ENCODE data around the gene SPAG8. TPM values are rescaled to one million over a fixed set of nuclear protein-coding genes. Genes with fewer than 3 reads are reported as not detected.

Gene SPAG8
- total RNA-seq, 5 donors from 2014 or later (not counting 1 experiment from before 2014, with no cell fraction given), result 2.8 to 7.1 (median 3.8) TPM

- no peaks in the 10 kb centered on the region for H3K27me3 Mint-ChIP-seq
- no peak overlapping the region for H3K4me3 Mint-ChIP-seq
- H3K9me3 Mint-ChIP-seq, result no peaks in the 10 kb centered on the region
- ATAC-seq (replicated peaks in 1 of 4), result no peak
- Histone ChIP-seq H3K4me1 (ENCODE audit: control insufficient read depth in 1 of 2, extremely low read depth in 1 of 2, insufficient read depth in 2 of 2, low read length in 2 of 2) (peaks cover 6 to 10% of the 10 kb centered on the region in 2 experiments), H3K36me3 (ENCODE audit: control insufficient read depth in 2 of 2, extremely low read depth in 1 of 2, insufficient read depth in 1 of 2, low read length in 1 of 2) (peaks cover 0 to 7% of the 10 kb centered on the region in 2 donors), H3K4me3 (ENCODE audit: control insufficient read depth in 1 of 2, extremely low read depth in 1 of 2, low read length in 1 of 2) (no peak overlapping the region), H3K27ac (ENCODE audit: low read length) (no peak overlapping the region), H3K9me3 (no peaks in the 10 kb centered on the region), H3K27me3 (replicated peaks in 1 of 2; ENCODE audit: control insufficient read depth in 2 of 2, extremely low read depth in 1 of 2, insufficient read depth in 2 of 2, low read length in 1 of 2) (no peaks in the 10 kb centered on the region)
- H3K27ac Mint-ChIP-seq, result peak overlapping the region in 1 of 2 donors; percentile 3
- H3K36me3 Mint-ChIP-seq, result no peaks in the 10 kb centered on the region
- ChIA-PET CTCF (interaction anchor here (0.9 to 1.4 kb wide), 4 partner anchors 8 to 46 kb away, joined by 3 read pairs; no protein-coding TSS in a partner anchor), POLR2A (interaction anchor here in 1 of 2 donors (0.7 kb wide), 1 partner anchor 1757 kb away, joined by 7 read pairs; no protein-coding TSS in a partner anchor)
- 92% methylated on average over 11 of the region's 14 CpGs for WGBS (ENCODE audit: insufficient coverage)
- no peak for DNase-seq
- H3K4me1 Mint-ChIP-seq, result peaks cover 22 to 29% (median 27%) of the 10 kb centered on the region in 3 donors
These were observed 22.5 kb upstream of the SPAG8 start for GRCh38 chr9:35834260-35835215.

- H3K9me3 Mint-ChIP-seq, result no peaks in the 10 kb centered on the region
- Histone ChIP-seq H3K27me3 (replicated peaks in 1 of 2; ENCODE audit: control insufficient read depth in 2 of 2, extremely low read depth in 1 of 2, insufficient read depth in 2 of 2, low read length in 1 of 2) (no peaks in the 10 kb centered on the region), H3K4me1 (ENCODE audit: control insufficient read depth in 1 of 2, extremely low read depth in 1 of 2, insufficient read depth in 2 of 2, low read length in 2 of 2) (peaks cover 6 to 17% of the 10 kb centered on the region in 2 experiments), H3K27ac (ENCODE audit: low read length) (no peak overlapping the region), H3K36me3 (ENCODE audit: control insufficient read depth in 2 of 2, extremely low read depth in 1 of 2, insufficient read depth in 1 of 2, low read length in 1 of 2) (peaks cover 0 to 7% of the 10 kb centered on the region in 2 donors), H3K4me3 (ENCODE audit: control insufficient read depth in 1 of 2, extremely low read depth in 1 of 2, low read length in 1 of 2) (no peak overlapping the region), H3K9me3 (no peaks in the 10 kb centered on the region)
- 96% methylated on average over 4 of the region's 5 CpGs for WGBS (ENCODE audit: insufficient coverage)
- no peak overlapping the region for H3K27ac Mint-ChIP-seq
- ATAC-seq (replicated peaks in 1 of 4) (no peak), DNase-seq (no peak)
- H3K4me1 Mint-ChIP-seq, result peaks cover 35 to 39% (median 35%) of the 10 kb centered on the region in 3 donors
- POLR2A ChIA-PET, result no interaction called here
- no peaks in the 10 kb centered on the region for H3K36me3 Mint-ChIP-seq
- H3K4me3 Mint-ChIP-seq, result no peak overlapping the region
- CTCF ChIA-PET, result interaction anchor here in 1 of 2 donors (0.6 kb wide), 1 partner anchor 76 kb away, joined by 3 read pairs; no protein-coding TSS in a partner anchor
- no peaks in the 10 kb centered on the region for H3K27me3 Mint-ChIP-seq
These were observed 20.8 kb upstream of the SPAG8 start for GRCh38 chr9:35832814-35833213.

GRCh38 chr9:35831040-35831439 is 19.0 kb upstream of the SPAG8 start:
- ATAC-seq (replicated peaks in 1 of 4), result no peak
- 87% methylated on average over 3 of the region's 4 CpGs for WGBS (ENCODE audit: insufficient coverage)
- H3K36me3 ChIP-seq (ENCODE audit: control insufficient read depth in 2 of 2, extremely low read depth in 1 of 2, insufficient read depth in 1 of 2, low read length in 1 of 2), result peaks cover 0 to 7% of the 10 kb centered on the region in 2 donors
- Mint-ChIP-seq H3K4me1 (peaks cover 38 to 44% (median 40%) of the 10 kb centered on the region in 3 donors), H3K27me3 (no peaks in the 10 kb centered on the region), H3K36me3 (no peaks in the 10 kb centered on the region), H3K4me3 (no peak overlapping the region), H3K27ac (no peak overlapping the region), H3K9me3 (no peaks in the 10 kb centered on the region)
- ChIA-PET CTCF (interaction anchor here in 1 of 2 donors (0.6 kb wide), 1 partner anchor 114 kb away, joined by 4 read pairs; no protein-coding TSS in a partner anchor), POLR2A (interaction anchor here in 1 of 2 donors (0.5 kb wide), 1 partner anchor 14 kb away, joined by 3 read pairs; no protein-coding TSS in a partner anchor)
- no peak for DNase-seq
- no peak overlapping the region for H3K4me3 ChIP-seq (ENCODE audit: control insufficient read depth in 1 of 2, extremely low read depth in 1 of 2, low read length in 1 of 2)
- H3K9me3 ChIP-seq, result no peaks in the 10 kb centered on the region
- no peak overlapping the region for H3K27ac ChIP-seq (ENCODE audit: low read length)
- no peaks in the 10 kb centered on the region for H3K27me3 ChIP-seq (replicated peaks in 1 of 2; ENCODE audit: control insufficient read depth in 2 of 2, extremely low read depth in 1 of 2, insufficient read depth in 2 of 2, low read length in 1 of 2)
- peaks cover 6 to 20% of the 10 kb centered on the region in 2 experiments for H3K4me1 ChIP-seq (ENCODE audit: control insufficient read depth in 1 of 2, extremely low read depth in 1 of 2, insufficient read depth in 2 of 2, low read length in 2 of 2)

- Mint-ChIP-seq H3K36me3 (no peaks in the 10 kb centered on the region), H3K27ac (peak overlapping the region; percentile 58 to 79), H3K4me3 (peak overlapping the region; percentile 77 to 86 (median 82)), H3K9me3 (no peaks in the 10 kb centered on the region), H3K4me1 (peaks cover 42 to 44% (median 42%) of the 10 kb centered on the region in 3 donors), H3K27me3 (no peaks in the 10 kb centered on the region)
- 90% methylated on average over 2 of the region's 2 CpGs for WGBS (ENCODE audit: insufficient coverage)
- H3K27ac ChIP-seq (ENCODE audit: low read length), result peak overlapping the region; percentile 57
- H3K27me3 ChIP-seq (replicated peaks in 1 of 2; ENCODE audit: control insufficient read depth in 2 of 2, extremely low read depth in 1 of 2, insufficient read depth in 2 of 2, low read length in 1 of 2), result no peaks in the 10 kb centered on the region
- no peak for DNase-seq
- peak overlapping the region in 1 of 2 donors; percentile 76 for H3K4me3 ChIP-seq (ENCODE audit: control insufficient read depth in 1 of 2, extremely low read depth in 1 of 2, low read length in 1 of 2)
- ChIA-PET POLR2A (no interaction called here), CTCF (no interaction called here)
- ATAC-seq (replicated peaks in 1 of 4), result no peak
- H3K9me3 ChIP-seq, result no peaks in the 10 kb centered on the region
- peaks cover 6 to 21% of the 10 kb centered on the region in 2 experiments for H3K4me1 ChIP-seq (ENCODE audit: control insufficient read depth in 1 of 2, extremely low read depth in 1 of 2, insufficient read depth in 2 of 2, low read length in 2 of 2)
- H3K36me3 ChIP-seq (ENCODE audit: control insufficient read depth in 2 of 2, extremely low read depth in 1 of 2, insufficient read depth in 1 of 2, low read length in 1 of 2), result peaks cover 0 to 5% of the 10 kb centered on the region in 2 donors
These were observed 17.7 kb upstream of the SPAG8 start for GRCh38 chr9:35829764-35830096.

- peak within 1 kb of the TSS; percentile 86 to 96 (median 93) for H3K4me3 Mint-ChIP-seq
- H3K36me3 Mint-ChIP-seq, result no peaks in the 10 kb centered on the region
- H3K4me1 ChIP-seq (ENCODE audit: control insufficient read depth in 1 of 2, extremely low read depth in 1 of 2, insufficient read depth in 2 of 2, low read length in 2 of 2), result peaks cover 5 to 21% of the 10 kb centered on the region in 2 experiments
- ChIA-PET CTCF (interaction anchor here in 1 of 2 donors (1.0 kb wide), 1 partner anchor 39 kb away, joined by 4 read pairs; no protein-coding TSS in a partner anchor), POLR2A (no interaction called here)
- H3K27me3 Mint-ChIP-seq, result no peaks in the 10 kb centered on the region
- H3K27ac Mint-ChIP-seq, result peak within 1 kb of the TSS; percentile 86 to 95
- peak; percentile 85 to 97 (median 93) for DNase-seq
- H3K9me3 Mint-ChIP-seq, result no peaks in the 10 kb centered on the region
- no peaks in the 10 kb centered on the region for H3K27me3 ChIP-seq (replicated peaks in 1 of 2; ENCODE audit: control insufficient read depth in 2 of 2, extremely low read depth in 1 of 2, insufficient read depth in 2 of 2, low read length in 1 of 2)
- ATAC-seq (replicated peaks in 1 of 4), result peak; percentile 94 to 98 (median 98)
- WGBS (ENCODE audit: insufficient coverage), result 2% methylated on average over 52 of the region's 53 CpGs
- peaks cover 37 to 42% (median 39%) of the 10 kb centered on the region in 3 donors for H3K4me1 Mint-ChIP-seq
- no peaks in the 10 kb centered on the region for H3K9me3 ChIP-seq
- peak within 1 kb of the TSS; percentile 76 to 87 for H3K4me3 ChIP-seq (ENCODE audit: control insufficient read depth in 1 of 2, extremely low read depth in 1 of 2, low read length in 1 of 2)
- peak within 1 kb of the TSS; percentile 64 for H3K27ac ChIP-seq (ENCODE audit: low read length)
- H3K36me3 ChIP-seq (ENCODE audit: control insufficient read depth in 2 of 2, extremely low read depth in 1 of 2, insufficient read depth in 1 of 2, low read length in 1 of 2), result peaks cover 0 to under 1% of the 10 kb centered on the region in 2 donors
These were observed 17.2 kb upstream of the SPAG8 start, which contains the start of gene TMEM8B for GRCh38 chr9:35829084-35829763. TSS of gene TMEM8B (plus strand) at chr9:35829228. CDS start at chr9:35829448, 220 bp downstream.

GRCh38 chr9:35828716-35829083 is 16.6 kb upstream of the SPAG8 start, which contains the start of gene FAM221B:
TSS of gene FAM221B (minus strand) at chr9:35828732. CDS start at chr9:35826161, 2,571 bp downstream.
- no peak for ATAC-seq (replicated peaks in 1 of 4)

More at GRCh38 chr9:35828716-35829083, 16.6 kb upstream of the SPAG8 start, which contains the start of gene FAM221B:
- H3K36me3 ChIP-seq (ENCODE audit: control insufficient read depth in 2 of 2, extremely low read depth in 1 of 2, insufficient read depth in 1 of 2, low read length in 1 of 2), result no peaks in the 10 kb centered on the region
- under 1% methylated on average over 21 of the region's 21 CpGs for WGBS (ENCODE audit: insufficient coverage)
- peak within 1 kb of the TSS; percentile 64 for H3K27ac ChIP-seq (ENCODE audit: low read length)
- no peaks in the 10 kb centered on the region for H3K36me3 Mint-ChIP-seq
- DNase-seq, result peak in 4 of 35 experiments; percentile 7 to 35 (median 14)
- peaks cover 36 to 41% (median 37%) of the 10 kb centered on the region in 3 donors for H3K4me1 Mint-ChIP-seq
- ChIA-PET POLR2A (no interaction called here), CTCF (interaction anchor here in 1 of 2 donors (0.6 to 1.0 kb wide), 2 partner anchors 38 to 74 kb away, joined by 4 to 6 read pairs; no protein-coding TSS in a partner anchor)
- no peaks in the 10 kb centered on the region for H3K9me3 Mint-ChIP-seq
- peak within 1 kb of the TSS; percentile 76 to 87 for H3K4me3 ChIP-seq (ENCODE audit: control insufficient read depth in 1 of 2, extremely low read depth in 1 of 2, low read length in 1 of 2)
- peak within 1 kb of the TSS; percentile 86 to 95 for H3K27ac Mint-ChIP-seq
- H3K9me3 ChIP-seq, result no peaks in the 10 kb centered on the region
- H3K4me1 ChIP-seq (ENCODE audit: control insufficient read depth in 1 of 2, extremely low read depth in 1 of 2, insufficient read depth in 2 of 2, low read length in 2 of 2), result peaks cover 4 to 20% of the 10 kb centered on the region in 2 experiments
- no peaks in the 10 kb centered on the region for H3K27me3 Mint-ChIP-seq
- no peaks in the 10 kb centered on the region for H3K27me3 ChIP-seq (replicated peaks in 1 of 2; ENCODE audit: control insufficient read depth in 2 of 2, extremely low read depth in 1 of 2, insufficient read depth in 2 of 2, low read length in 1 of 2)
- peak within 1 kb of the TSS; percentile 86 to 96 (median 93) for H3K4me3 Mint-ChIP-seq
